NCI-H187 (cell line): Measurements from ENCODE around the gene PILRA.
"Not testable (repeated sequence)": the region's sequence is repeated elsewhere in the genome, so short reads cannot be mapped to it uniquely, and the experiment has no call there.

Experiments used
- DNase-seq, 2 experiments: peaks; one replicate each; lab custom pipeline; 2025; lab: John Stamatoyannopoulos, UW

PILRA gene

GRCh38 chr7:100434297-100435144, 61.2 kb downstream of the PILRA start:
- DNase-seq = no peak

GRCh38 chr7:100435401-100436304, 62.4 kb downstream of the PILRA start:
- no peak for DNase-seq

GRCh38 chr7:100437150-100438100, 64.1 kb downstream of the PILRA start:
- no peak for DNase-seq

- no peak for DNase-seq
Measured at GRCh38 chr7:100438172-100438571, 64.9 kb downstream of the PILRA start.

- not testable (repeated sequence) for DNase-seq
Measured at GRCh38 chr7:100438731-100439130, 65.4 kb downstream of the PILRA start.

GRCh38 chr7:100439244-100439643, 66.0 kb downstream of the PILRA start:
- not testable (repeated sequence) for DNase-seq

GRCh38 chr7:100441641-100442535, 68.6 kb downstream of the PILRA start:
- DNase-seq = no peak

- DNase-seq = no peak
Measured at GRCh38 chr7:100443096-100443840, 70.0 kb downstream of the PILRA start.

- no peak for DNase-seq
Measured at GRCh38 chr7:100444311-100445278, 71.3 kb downstream of the PILRA start.

- no peak for DNase-seq
Measured at GRCh38 chr7:100446040-100446439, 72.8 kb downstream of the PILRA start.

- not testable (repeated sequence) for DNase-seq
Measured at GRCh38 chr7:100447363-100447762, 74.1 kb downstream of the PILRA start.

- DNase-seq = no peak
Measured at GRCh38 chr7:100449190-100449795, 76.0 kb downstream of the PILRA start.
